GM18505 (cell line): ENCODE data around the gene C1RL.

ENCODE experiments used
- ATAC-seq: cut with Tn5 transposase; IDR thresholded peaks from one replicate; pipeline ENCODE4 v1.9.1; 2021; ENCODE audit not compliant: unreplicated experiment
- POLR2A ChIP-seq: IDR thresholded peaks from 4 replicates; pipeline ENCODE4 v1.6.1; 2011; ENCODE audit warnings: borderline replicate concordance; ENCODE audit not compliant: insufficient read depth, insufficient read length; ENCODE audit errors: extremely low read depth

Gene C1RL

GRCh38 chr12:7129872-7130691, 21.1 kb upstream of the C1RL start, which contains the start of gene CLSTN3:
TSS of gene CLSTN3 (plus strand) at chr12:7130371. CDS start at chr12:7130649, 278 bp downstream.
- peak; percentile 56 for ATAC-seq
- TF ChIP-seq POLR2A = peak; percentile 39

GRCh38 chr12:7129287-7129871, 20.4 kb upstream of the C1RL start:
- TF ChIP-seq POLR2A = peak; percentile 16
- ATAC-seq = no peak

DNA sequence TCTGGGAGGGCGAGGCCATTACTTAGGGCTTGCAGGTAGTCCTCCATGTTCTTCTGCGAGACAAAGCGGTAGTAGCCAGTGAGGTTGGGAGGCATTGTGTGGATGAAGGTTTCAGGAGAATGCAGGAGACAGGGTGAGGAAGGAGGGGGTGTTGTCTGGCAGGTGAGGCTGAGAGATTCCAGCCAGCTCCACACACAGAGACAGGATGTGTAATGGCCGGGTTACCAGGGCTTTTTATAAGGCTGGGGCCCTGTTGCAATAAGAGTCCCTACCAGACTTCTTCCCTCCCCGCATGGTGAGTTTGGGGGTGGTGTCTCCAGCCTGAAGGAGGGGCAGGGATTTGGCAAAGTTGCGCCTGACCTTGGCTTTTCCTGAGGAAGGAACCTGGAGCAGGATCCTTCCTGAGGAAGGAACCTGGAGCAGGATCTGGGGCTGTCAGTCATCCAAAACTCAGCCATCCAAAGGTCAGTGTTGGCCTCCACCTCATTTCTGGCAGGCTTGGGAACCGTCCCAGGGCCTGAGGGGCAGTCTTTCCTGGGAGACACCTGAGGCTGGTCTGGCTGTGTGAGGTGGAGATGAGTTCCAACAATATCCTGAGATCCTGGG, 19.8 kb upstream of the C1RL start, which contains the start of gene RBP5:
TSS of gene RBP5 (minus strand) at position 209 of the 606 bp plus-strand sequence. CDS start at position 95, 114 bp downstream.
- TF ChIP-seq POLR2A = no peak
- no peak for ATAC-seq

- TF ChIP-seq POLR2A = no peak
- ATAC-seq = no peak
Measured at GRCh38 chr12:7127916-7128626, 19.1 kb upstream of the C1RL start.

DNA sequence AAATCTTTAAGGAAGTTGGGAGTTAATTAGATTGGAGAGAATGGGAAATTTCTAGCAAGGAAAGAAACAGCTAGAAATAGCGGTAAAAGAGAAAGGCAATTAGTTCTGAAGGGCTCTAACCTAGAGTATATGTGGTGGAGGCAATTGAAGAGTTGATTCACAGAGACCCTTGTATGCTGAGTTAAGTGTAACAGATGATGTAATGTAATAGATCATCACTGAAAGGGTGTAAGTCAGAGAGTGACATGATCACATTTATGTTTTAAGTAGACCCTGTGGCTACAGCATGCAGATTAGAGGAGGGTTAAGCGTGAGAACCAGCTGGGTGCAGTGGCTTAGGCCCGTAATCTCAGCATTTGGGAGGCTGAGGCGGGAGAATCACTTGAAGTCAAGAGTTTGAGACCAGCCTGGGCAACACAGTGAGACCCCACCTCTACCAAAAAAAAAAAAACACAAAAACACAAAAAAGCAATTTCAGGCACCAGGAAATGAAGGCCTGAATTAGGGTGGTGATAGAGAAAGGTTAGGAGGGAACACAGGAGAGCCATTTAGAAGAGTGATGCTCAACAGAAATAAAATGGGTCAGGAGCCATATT, 16.7 kb upstream of the C1RL start:
- no peak for ATAC-seq
- no peak for TF ChIP-seq POLR2A

DNA sequence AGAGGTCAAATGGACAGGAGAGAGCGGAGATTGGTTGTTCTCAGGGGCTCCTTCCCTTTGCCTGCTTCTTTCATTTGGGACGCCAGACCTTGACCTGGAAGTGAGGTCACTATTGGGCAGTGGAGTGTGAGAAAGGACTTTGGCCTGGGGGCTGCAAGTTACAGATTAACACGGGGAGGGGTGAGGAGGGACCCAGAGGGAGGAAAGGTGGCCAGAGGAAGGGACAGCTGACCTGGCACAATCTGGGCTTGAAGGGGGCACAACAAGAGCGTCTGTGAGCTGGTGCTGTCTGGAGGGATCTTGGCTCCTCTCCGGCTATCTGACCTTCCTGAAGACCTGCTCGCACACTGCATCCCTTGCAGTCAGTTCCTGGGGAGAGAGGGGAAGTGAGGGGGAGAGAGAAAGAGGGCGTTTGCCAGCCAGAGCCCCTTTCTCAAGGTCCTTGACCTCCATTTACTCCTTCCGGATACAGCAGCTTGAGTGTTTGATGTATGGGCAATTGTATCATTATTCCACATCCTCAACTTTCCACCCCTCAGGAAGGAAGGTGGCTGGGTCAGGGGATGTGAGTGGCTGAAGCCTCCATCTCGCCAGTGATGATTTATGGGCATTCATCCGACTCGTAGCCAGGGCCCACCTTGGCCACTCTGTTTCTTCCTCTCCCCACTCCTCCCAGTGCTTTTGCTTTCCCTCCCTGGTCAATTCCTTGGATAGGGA, 14.9 kb upstream of the C1RL start:
- TF ChIP-seq POLR2A = no peak
- ATAC-seq = no peak

GRCh38 chr12:7122811-7123769, 14.1 kb upstream of the C1RL start:
- ATAC-seq = no peak
- no peak for TF ChIP-seq POLR2A

- no peak for TF ChIP-seq POLR2A
- ATAC-seq = no peak
Measured at GRCh38 chr12:7121324-7121723, 12.3 kb upstream of the C1RL start.

- no peak for ATAC-seq
- no peak for TF ChIP-seq POLR2A
Measured at GRCh38 chr12:7120166-7120565, 11.2 kb upstream of the C1RL start.

DNA sequence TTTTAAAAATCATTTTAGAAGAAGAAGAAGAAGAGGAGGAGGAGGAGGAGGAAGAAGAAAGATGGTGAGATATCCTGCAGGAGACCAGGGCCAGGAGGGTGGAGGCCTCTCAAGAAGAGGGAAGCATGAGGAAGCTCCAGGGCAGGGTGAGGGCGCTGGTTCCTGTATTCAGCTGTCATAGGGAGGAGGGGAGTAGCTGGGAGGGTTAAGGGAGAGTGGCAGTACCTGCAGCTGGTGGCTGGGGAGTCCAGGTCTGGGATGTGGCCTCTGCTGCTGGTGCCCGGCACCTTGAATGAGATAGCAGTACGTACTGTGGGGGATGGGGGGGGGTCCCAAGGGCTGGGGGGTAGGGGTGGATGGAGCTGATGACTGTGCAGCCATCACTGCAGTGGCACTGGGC, 9.9 kb upstream of the C1RL start:
- ATAC-seq = no peak
- no peak for TF ChIP-seq POLR2A

DNA sequence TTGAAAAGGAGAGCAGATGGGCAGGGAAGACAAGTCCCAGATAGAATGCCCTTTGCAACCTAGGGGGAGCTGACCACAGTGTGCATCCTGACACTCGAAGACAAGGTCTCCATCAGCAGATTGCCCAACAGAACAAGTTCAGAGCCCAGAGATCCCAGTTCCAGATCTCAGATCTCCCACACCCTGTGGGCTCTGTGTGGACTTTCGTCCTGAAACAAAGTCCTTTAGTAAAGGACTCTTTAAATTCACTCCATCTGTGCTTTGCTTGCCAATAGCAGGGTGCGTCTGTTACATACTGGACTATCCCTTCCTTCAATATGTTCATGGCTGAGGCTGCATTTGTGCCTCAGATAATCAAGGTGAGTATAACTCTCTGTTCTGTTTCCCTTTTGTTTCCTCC, 8.7 kb upstream of the C1RL start:
- no peak for ATAC-seq
- no peak for TF ChIP-seq POLR2A
